ENCODE measurements around the gene TMCC2. TPM values are rescaled to one million over a fixed set of nuclear protein-coding genes. Genes with fewer than 3 reads are reported as not detected.

TMCC2 gene
- total and polyA plus RNA-seq, 2 of the 8 experiments (the other 6 are each of a cell fraction or from before 2014, with no cell fraction given) = 6.7 to 6.8 TPM

DNA sequence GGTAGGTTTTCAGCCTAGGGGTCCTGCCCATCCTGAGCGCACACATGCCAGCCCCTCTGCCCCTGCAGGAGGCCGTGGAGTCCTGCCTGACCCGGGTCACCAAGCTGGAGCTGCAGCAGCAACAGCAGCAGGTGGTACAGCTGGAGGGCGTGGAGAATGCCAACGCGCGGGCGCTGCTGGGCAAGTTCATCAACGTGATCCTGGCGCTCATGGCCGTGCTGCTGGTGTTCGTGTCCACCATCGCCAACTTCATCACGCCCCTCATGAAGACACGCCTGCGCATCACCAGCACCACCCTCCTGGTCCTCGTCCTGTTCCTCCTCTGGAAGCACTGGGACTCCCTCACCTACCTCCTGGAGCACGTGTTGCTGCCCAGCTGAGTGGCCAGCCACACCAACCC is 44.0 kb downstream of the TMCC2 start (continued):
- TF ChIP-seq HDAC6 (IDR thresholded peaks at IDR 0.05; ENCODE audit: low read depth, low read length) (no peak), BACH1 (IDR thresholded peaks at IDR 0.05; ENCODE audit: low read length) (no peak), KDM5A (IDR thresholded peaks at IDR 0.05; ENCODE audit: low read length) (no peak), TAF7 (optimal IDR thresholded peaks at IDR 0.05; ENCODE audit: borderline replicate concordance, low read depth, low read length) (no peak), TCF12 (IDR thresholded peaks at IDR 0.05; ENCODE audit: low read depth, low read length) (no peak)

Measured in H1 (cell line).